NCI-H510A (cell line): ENCODE results near the gene RFPL3.
"Not testable (repeated sequence)": the region's sequence is repeated elsewhere in the genome, so short reads cannot be mapped to it uniquely, and the experiment has no call there.

ENCODE experiments used
- DNase-seq: peaks from one replicate; lab custom pipeline; 2025; lab: John Stamatoyannopoulos, UW

The RFPL3 gene

GRCh38 chr22:32331236-32331917 lies 26.3 kb upstream of the RFPL3 start:
- DNase-seq = no peak

GRCh38 chr22:32331918-32332725 lies 25.5 kb upstream of the RFPL3 start:
- no peak for DNase-seq

GRCh38 chr22:32333141-32333768 lies 24.4 kb upstream of the RFPL3 start:
- DNase-seq = no peak

DNA sequence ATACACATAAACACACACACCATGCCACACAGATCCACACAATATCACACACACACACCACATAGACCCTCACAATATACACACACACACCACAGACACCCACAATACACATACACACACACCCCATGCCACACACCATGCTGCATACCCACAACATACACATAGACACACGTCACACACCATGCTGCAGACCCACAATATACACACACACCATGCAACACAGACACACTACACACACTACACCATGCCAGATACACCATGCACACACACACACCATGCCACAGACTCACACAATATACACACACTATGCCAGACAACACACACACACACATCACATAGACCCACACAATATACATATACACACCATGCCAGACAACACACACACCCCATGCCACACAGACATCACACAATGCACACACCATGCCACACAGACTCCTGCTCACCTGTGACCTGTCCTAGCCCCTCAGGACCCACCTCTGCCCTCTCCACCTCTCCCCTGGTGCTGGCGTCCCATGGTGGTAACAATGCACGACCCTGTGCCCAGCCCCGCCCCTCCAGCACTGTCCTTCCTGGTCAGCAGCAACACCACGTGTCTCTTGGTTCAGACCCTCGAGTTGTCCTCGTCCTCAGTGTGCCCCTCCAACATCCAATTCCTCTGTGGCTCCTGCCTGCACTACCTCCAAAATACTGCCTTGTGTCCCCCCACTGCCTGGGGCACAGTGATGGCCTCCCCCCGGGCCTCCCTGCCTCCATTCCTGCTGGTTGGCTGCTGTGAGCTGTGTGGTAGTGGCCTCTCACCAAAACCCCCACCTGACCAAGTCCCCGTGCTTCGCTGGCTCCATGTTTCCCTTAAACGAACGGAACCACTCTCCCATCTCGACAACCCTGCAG lies 23.7 kb upstream of the RFPL3 start:
- no peak for DNase-seq

- DNase-seq = no peak
Measured at GRCh38 chr22:32334660-32335365, 22.9 kb upstream of the RFPL3 start.

- DNase-seq = no peak
Measured at GRCh38 chr22:32335471-32335870, 22.2 kb upstream of the RFPL3 start.

DNA sequence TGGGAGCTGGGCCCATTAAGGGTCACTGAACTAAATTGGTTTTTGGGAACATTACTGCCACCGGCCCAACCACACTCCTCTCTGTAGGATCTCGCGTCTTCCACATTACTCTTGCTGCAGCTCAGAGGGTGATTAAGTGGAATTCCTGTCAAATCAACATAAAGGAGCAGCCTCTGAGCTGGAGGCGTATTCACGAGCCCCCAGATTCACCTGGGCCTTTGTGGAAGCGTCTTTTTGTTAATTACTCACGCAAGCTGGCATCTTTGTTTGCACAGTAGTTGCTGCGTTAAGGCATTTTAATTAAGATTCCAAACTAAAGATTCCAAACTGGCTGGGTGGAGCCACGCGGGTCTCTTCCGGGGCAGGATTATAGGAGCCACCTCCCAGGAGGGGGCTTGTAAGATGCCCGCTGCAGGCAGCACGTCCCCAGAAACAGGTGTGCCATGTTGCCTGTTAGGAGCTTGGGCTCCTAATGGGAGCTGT lies 21.5 kb upstream of the RFPL3 start:
- DNase-seq = no peak

- no peak for DNase-seq
Measured at GRCh38 chr22:32336771-32337424, 20.8 kb upstream of the RFPL3 start.

- DNase-seq = not testable (repeated sequence)
Measured at GRCh38 chr22:32337425-32337824, 20.2 kb upstream of the RFPL3 start.

DNA sequence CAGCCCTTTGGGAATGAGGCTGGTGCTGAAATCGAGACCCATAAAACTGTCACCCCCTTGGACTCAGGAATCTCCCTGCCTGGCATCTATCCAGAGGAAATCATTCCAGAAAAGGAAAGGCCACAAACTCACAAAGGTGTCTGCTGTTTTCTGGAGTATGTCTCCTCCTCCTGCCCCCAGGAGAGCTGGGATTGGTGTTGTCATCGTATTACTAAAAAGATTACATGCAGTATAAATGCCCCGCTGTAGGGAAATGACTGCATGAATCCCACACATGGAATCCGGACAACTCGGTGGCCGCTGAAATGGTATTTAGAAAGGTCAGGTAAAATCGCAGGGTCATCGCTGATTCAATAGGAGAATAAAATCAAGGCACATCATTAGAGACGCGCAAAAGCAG lies 18.9 kb upstream of the RFPL3 start:
- no peak for DNase-seq

GRCh38 chr22:32339190-32340012 lies 18.3 kb upstream of the RFPL3 start:
- no peak for DNase-seq

DNA sequence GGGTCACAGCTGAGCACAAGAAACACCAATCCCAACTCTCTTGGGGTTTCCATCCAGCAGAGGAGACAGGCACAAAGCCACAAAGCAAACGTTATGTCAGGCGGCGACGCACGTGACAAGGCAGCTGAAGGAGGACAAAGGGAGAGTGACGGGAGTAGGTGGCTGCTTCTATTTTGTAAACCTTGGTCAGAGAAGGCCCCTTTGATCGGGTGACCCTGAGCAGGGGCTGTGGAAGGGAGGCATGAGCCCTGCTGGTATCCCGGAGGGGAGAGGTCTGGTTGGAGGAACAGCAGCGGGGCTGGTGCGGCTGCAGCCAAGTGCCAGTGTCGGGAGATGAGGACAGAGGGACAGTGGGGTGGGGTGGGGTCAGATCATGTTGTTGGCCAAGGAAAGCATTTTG lies 17.3 kb upstream of the RFPL3 start:
- no peak for DNase-seq

DNA sequence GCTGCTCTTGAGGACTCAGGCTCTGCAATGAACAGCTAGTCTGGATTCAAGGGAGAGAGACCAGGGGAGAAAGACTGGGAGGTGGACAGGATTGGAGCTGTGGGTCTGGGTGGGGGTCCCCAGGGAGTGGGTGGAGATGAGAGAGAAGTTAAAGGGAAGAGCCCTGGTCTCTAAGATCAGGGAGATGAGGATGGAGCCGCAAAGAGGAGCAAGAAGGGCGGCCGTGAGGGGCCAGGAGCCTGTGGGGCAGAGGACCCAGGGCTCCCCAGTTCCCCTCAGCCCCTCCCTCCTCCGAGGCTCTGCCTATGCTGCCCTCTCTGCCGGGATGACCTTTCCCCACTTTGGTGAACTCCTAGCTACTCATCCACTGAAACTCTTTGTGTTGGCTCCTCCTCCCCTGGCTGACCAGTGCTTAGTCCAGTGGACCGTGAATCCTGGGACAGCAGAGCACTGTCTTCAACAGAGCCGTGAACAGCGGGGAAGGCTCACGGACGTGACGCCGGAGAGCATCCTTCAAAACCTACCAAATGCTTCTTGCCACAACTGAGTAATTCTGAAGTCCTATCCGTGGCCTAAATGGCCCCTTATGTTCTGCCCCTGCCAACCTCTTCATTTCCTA lies 16.4 kb upstream of the RFPL3 start:
- no peak for DNase-seq

DNA sequence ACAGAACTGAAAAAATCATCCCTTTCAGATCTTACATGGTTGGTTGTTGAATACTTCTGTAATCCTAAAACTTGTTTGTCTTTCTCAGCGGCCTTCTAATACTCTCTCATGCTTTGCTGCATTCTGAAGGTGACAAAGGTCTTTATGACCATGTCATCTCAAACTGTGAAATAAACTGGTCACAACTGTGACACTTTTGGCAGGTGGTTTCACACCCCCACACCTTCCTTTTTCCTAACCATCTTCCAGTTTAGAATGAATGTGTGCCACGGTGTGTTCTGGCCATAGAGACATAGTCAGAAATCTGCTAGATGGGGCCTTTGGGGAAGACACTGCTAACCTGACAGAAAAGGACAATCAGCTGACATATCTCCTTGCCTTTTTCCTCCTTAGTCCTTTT lies 14.7 kb upstream of the RFPL3 start:
- DNase-seq = no peak

- no peak for DNase-seq
Measured at GRCh38 chr22:32343941-32344340, 13.7 kb upstream of the RFPL3 start.

DNA sequence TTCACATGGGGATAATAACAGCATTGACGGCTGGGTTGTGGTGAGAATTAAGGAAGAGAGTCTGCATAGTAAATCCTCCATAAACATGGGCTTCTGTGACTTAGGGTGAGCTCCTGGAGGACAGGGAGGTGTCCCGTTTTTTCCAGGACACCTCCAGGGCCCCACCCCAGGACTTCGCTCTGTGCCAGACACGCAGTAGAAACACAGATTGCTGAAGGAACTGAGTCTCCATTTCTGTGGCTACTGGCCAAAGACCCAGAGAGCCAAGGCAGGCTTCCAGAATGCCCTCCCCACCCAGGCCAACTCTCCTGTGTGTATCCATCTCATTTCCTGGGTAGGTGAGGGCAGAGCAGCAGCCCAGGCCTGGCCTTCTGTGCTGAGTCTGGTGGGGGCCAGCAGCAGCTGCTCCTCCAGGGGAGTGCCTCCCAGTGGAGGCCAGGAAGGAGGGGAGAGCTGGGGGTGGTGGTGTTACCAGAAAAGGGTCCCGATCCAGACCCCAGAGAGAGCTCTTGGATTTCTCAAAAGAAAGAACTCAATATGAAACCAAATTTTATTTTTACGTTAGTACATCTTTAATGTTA lies 9.5 kb upstream of the RFPL3 start:
- no peak for DNase-seq

DNA sequence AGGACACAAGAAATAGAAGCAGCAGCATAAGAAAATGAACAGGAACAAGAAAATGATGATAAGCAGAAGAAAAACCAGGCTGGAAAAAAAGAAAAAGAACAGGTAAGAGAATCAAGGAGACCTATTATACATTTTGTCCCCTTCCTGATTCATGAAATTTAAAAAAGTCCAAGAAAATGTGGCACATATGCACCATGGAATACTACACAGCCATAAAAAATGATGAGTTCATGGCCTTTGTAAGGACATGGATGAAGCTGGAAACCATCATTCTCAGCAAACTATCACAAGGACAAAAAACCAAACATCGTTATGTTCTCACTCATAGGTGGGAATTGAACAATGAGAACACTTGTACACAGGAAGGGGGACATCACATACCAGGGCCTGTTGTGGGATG lies 5.8 kb upstream of the RFPL3 start:
- DNase-seq = not testable (repeated sequence)

DNA sequence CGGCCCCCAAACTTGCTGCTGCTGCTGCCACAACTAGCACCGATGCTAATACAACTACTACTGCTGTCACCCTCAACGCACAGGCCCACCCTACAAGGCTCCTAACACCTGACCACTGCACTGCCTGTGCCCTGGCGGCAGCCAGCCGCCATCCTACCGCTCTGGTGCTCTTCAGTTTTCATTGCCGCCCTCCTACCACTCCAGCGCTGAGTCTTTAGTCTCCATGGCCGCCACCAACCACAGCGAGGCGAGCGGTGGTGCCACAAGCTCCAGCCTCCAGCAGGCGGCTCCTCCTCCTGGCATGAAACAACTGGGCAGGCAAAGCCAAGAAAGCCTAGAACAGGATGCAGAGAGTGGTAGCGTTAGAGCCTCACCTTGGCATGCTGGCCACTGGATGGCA lies 5.0 kb upstream of the RFPL3 start:
- no peak for DNase-seq

- DNase-seq = no peak
Measured at GRCh38 chr22:32353292-32353691, 4.4 kb upstream of the RFPL3 start.
